ENCODE data around the gene LRP3. TPM values are rescaled to one million over a fixed set of nuclear protein-coding genes. Genes with fewer than 3 reads are reported as not detected.
"Not testable (repeated sequence)": the region's sequence is repeated elsewhere in the genome, so short reads cannot be mapped to it uniquely, and the experiment has no call there.

Gene LRP3
- total RNA-seq, 1 donor from 2014 or later = 9.0 TPM

DNA sequence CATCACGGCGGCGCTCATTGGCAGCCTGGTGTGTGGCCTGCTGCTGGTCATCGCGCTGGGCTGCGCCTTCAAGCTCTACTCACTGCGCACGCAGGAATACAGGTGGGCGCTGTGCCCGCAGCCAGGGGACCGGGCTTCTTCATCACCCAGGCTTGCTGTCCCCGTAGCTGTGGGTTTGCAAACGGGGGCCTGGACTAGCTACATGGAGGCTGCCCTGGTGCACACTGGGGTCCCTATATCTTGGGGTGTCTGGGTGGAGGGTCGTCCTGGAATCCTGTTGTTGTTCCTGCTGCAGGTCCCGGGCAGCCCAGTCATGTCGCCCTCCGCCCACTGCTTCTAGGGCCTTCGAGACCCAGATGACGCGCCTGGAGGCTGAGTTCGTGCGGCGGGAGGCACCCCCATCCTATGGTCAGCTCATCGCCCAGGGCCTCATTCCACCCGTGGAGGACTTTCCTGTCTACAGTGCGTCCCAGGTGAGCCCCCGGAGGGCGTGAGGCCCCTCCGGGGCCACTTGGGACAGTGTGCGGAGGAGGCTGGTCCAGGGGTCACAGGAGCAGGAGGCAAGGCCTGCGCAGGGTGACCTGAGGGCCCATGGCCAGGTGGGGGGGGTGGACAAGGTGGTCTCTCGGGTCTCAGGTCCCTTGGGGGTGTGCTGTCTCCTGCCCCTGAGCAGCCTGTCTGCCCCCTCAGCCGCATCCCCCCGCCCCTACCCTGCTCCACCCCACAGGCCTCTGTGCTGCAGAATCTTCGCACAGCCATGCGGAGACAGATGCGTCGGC is 12.3 kb downstream of the LRP3 start:
- H3K36me3 ChIP-seq (ENCODE audit: control insufficient read depth, insufficient read depth, low read length) = no peaks in the 10 kb centered on the region
- H3K4me3 ChIP-seq (ENCODE audit: low read depth, low read length) = no peak overlapping the region
- no peak for TF ChIP-seq CTCF (IDR thresholded peaks at IDR 0.05; ENCODE audit: insufficient read depth, low read length, severe bottlenecking)
- FAIRE-seq = no peak
- no peaks in the 10 kb centered on the region for H3K27me3 ChIP-seq (ENCODE audit: control insufficient read depth, insufficient read depth, low read length)
- no peak for DNase-seq (ENCODE audit: low read depth)

DNA sequence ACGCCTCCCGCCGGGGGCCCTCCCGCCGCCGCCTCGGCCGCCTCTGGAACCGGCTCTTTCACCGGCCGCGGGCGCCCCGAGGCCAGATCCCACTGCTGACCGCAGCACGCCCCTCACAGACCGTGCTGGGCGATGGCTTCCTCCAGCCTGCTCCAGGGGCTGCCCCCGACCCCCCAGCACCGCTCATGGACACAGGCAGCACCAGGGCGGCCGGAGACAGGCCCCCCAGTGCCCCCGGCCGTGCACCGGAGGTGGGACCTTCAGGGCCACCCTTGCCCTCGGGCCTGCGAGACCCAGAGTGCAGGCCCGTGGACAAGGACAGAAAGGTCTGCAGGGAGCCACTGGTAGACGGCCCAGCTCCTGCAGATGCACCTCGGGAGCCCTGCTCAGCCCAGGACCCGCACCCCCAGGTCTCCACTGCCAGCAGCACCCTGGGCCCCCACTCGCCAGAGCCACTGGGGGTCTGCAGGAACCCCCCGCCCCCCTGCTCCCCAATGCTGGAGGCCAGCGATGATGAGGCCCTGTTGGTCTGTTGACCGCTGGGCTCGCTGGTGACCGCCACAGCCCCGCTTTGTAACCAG is 13.0 kb downstream of the LRP3 start:
- no peak for DNase-seq (ENCODE audit: low read depth)
- H3K36me3 ChIP-seq (ENCODE audit: control insufficient read depth, insufficient read depth, low read length) = no peaks in the 10 kb centered on the region
- no peak overlapping the region for H3K4me3 ChIP-seq (ENCODE audit: low read depth, low read length)
- FAIRE-seq = no peak
- no peaks in the 10 kb centered on the region for H3K27me3 ChIP-seq (ENCODE audit: control insufficient read depth, insufficient read depth, low read length)
- TF ChIP-seq CTCF (IDR thresholded peaks at IDR 0.05; ENCODE audit: insufficient read depth, low read length, severe bottlenecking) = no peak

DNA sequence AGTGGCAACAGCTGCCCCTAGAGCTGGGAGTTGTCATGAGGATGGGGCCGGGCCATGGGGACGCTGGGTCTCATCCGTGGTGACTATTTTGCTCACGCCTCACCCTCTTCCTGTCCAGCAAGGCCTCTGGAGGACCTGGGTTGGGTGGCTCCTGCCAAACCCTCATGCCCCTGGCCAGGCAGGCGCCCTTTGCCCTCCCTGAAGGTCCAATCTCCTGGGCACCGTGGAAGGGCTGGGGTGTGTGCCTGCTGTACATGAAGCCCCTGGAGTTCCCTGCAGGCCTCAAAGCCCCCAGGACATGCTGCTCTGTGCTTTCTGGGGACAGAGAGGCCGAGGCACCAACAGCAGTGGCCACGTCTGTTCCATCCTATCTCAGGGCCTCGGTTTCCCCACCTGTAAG is 13.8 kb downstream of the LRP3 start:
- FAIRE-seq (no peak), DNase-seq (ENCODE audit: low read depth) (no peak)
- TF ChIP-seq CTCF (IDR thresholded peaks at IDR 0.05; ENCODE audit: insufficient read depth, low read length, severe bottlenecking) = no peak
- no peaks in the 10 kb centered on the region for H3K27me3 ChIP-seq (ENCODE audit: control insufficient read depth, insufficient read depth, low read length)
- H3K36me3 ChIP-seq (ENCODE audit: control insufficient read depth, insufficient read depth, low read length) = no peaks in the 10 kb centered on the region
- no peak overlapping the region for H3K4me3 ChIP-seq (ENCODE audit: low read depth, low read length)

- no peaks in the 10 kb centered on the region for H3K27me3 ChIP-seq (ENCODE audit: control insufficient read depth, insufficient read depth, low read length)
- FAIRE-seq (no peak), DNase-seq (ENCODE audit: low read depth) (no peak)
- no peaks in the 10 kb centered on the region for H3K36me3 ChIP-seq (ENCODE audit: control insufficient read depth, insufficient read depth, low read length)
- TF ChIP-seq CTCF (IDR thresholded peaks at IDR 0.05; ENCODE audit: insufficient read depth, low read length, severe bottlenecking) = no peak
- H3K4me3 ChIP-seq (ENCODE audit: low read depth, low read length) = no peak overlapping the region
Measured at GRCh38 chr19:33208371-33208895, 14.3 kb downstream of the LRP3 start.

DNA sequence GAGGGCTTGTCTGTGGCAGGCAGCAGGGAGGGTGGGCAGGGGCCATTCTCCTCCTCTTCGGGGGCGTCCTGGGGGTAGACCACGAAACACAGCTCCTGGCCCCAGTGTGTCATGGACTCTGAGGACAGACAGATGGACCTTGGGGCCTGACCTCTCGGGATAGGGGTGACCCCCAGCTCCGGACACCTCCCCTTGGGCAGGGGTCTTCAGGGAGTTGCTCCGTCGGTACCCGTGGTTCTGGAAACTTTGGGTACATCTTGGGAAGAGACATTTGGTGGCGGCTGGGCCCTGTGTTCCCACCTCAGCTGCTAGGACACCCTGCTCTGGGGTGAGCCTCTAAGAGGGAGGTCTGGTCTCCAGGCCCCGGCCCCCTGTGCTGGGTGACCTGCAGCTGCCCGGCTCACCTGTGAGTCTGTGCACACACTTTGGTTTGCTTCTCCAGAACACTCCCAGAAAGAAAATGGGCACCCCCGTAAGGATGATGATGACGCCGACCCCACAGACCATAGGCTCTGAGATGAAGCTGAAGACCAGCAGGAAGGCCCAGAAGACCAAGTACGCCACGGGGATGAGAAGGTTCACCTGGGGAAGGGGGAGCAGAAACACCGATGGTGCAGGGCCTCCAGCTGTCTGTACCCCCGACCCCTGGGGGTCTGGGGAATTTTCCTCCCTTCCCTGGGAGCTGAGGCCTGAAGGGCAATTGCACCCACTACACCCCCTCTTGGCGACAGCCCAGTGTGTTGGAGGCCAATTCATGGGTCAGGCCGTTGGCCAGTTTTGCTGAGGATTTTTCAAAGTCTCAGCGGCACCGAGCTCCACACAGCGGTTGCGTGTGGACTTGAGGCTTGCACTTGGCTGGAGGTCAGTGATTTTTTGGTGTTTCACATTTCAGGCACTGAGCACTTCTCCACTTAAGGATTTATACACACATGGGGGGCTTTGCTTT is 15.0 kb downstream of the LRP3 start:
- Histone ChIP-seq H3K4me3 (ENCODE audit: low read depth, low read length) (no peak overlapping the region), H3K36me3 (ENCODE audit: control insufficient read depth, insufficient read depth, low read length) (no peaks in the 10 kb centered on the region), H3K27me3 (ENCODE audit: control insufficient read depth, insufficient read depth, low read length) (no peaks in the 10 kb centered on the region)
- FAIRE-seq = no peak
- no peak for TF ChIP-seq CTCF (IDR thresholded peaks at IDR 0.05; ENCODE audit: insufficient read depth, low read length, severe bottlenecking)
- DNase-seq (ENCODE audit: low read depth) = no peak

- DNase-seq (ENCODE audit: low read depth); H3K36me3 ChIP-seq (ENCODE audit: control insufficient read depth, insufficient read depth, low read length); FAIRE-seq; H3K27me3 ChIP-seq (ENCODE audit: control insufficient read depth, insufficient read depth, low read length); H3K4me3 ChIP-seq (ENCODE audit: low read depth, low read length): not testable (repeated sequence)
Measured at GRCh38 chr19:33209850-33210230, 15.7 kb downstream of the LRP3 start.
